GM18858 (cell line): ENCODE results near the gene PTPRK.

ENCODE experiments used
- ATAC-seq: cut with Tn5 transposase; IDR thresholded peaks from one replicate; pipeline ENCODE4 v1.9.1; 2021; ENCODE audit not compliant: unreplicated experiment

Gene PTPRK

GRCh38 chr6:128156321-128157111 lies 363.9 kb downstream of the PTPRK start:
- ATAC-seq, result no peak

- ATAC-seq, result no peak
These were observed 364.6 kb downstream of the PTPRK start for GRCh38 chr6:128155826-128156225.

- no peak for ATAC-seq
These were observed 367.8 kb downstream of the PTPRK start for GRCh38 chr6:128152551-128152950.

- ATAC-seq, result no peak
These were observed 370.0 kb downstream of the PTPRK start for GRCh38 chr6:128150376-128150775.

- ATAC-seq, result no peak
These were observed 370.6 kb downstream of the PTPRK start for GRCh38 chr6:128149796-128150195.

GRCh38 chr6:128144320-128144719 lies 376.1 kb downstream of the PTPRK start:
- ATAC-seq, result no peak

- no peak for ATAC-seq
These were observed 378.5 kb downstream of the PTPRK start for GRCh38 chr6:128141932-128142331.

- ATAC-seq, result no peak
These were observed 380.9 kb downstream of the PTPRK start for GRCh38 chr6:128139519-128139918.

GRCh38 chr6:128138694-128139093 lies 381.7 kb downstream of the PTPRK start:
- ATAC-seq, result no peak

GRCh38 chr6:128135325-128135724 lies 385.1 kb downstream of the PTPRK start:
- no peak for ATAC-seq

GRCh38 chr6:128131566-128131965 lies 388.8 kb downstream of the PTPRK start:
- ATAC-seq, result no peak

GRCh38 chr6:128131036-128131435 lies 389.4 kb downstream of the PTPRK start:
- no peak for ATAC-seq

- no peak for ATAC-seq
These were observed 390.7 kb downstream of the PTPRK start for GRCh38 chr6:128129679-128130078.

GRCh38 chr6:128127650-128128049 lies 392.7 kb downstream of the PTPRK start:
- no peak for ATAC-seq

GRCh38 chr6:128124713-128125112 lies 395.7 kb downstream of the PTPRK start:
- no peak for ATAC-seq

GRCh38 chr6:128121610-128122009 lies 398.8 kb downstream of the PTPRK start:
- ATAC-seq, result no peak

GRCh38 chr6:128121190-128121589 lies 399.2 kb downstream of the PTPRK start:
- ATAC-seq, result no peak

- ATAC-seq, result no peak
These were observed 402.0 kb downstream of the PTPRK start for GRCh38 chr6:128118401-128118800.

GRCh38 chr6:128117916-128118315 lies 402.5 kb downstream of the PTPRK start:
- no peak for ATAC-seq

- no peak for ATAC-seq
These were observed 406.2 kb downstream of the PTPRK start for GRCh38 chr6:128114164-128114563.

- no peak for ATAC-seq
These were observed 407.9 kb downstream of the PTPRK start for GRCh38 chr6:128112494-128112893.

- no peak for ATAC-seq
These were observed 409.3 kb downstream of the PTPRK start for GRCh38 chr6:128111096-128111495.

GRCh38 chr6:128107682-128108081 lies 412.7 kb downstream of the PTPRK start:
- ATAC-seq, result no peak
